ENCODE measurements around the gene CYP1A2. TPM values are rescaled to one million over a fixed set of nuclear protein-coding genes. Genes with fewer than 3 reads are reported as not detected.

Gene CYP1A2
- total RNA-seq, 2 donors from 2014 or later: not detected

DNA sequence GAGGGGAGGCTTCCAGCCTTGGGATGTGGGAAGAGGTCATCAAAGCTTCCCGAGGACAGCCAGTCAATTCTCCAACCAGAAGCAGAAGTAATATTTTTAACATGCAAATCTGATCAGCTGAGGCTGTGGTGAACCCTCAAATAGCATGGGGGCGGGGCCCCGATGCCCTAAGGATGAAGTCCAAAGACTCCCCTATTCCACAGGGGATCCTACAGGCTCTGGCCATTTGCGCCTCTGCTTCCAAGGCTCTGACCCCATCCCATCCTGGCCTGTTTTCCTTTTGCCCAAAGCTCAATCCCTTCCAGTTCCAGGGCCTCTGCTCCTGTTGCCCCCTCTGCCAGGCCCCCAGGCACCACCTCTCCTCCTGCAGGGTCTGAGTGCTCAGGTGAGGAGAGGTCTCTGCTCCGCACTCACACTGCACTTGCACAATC, 26.5 kb downstream of the CYP1A2 start:
- Mint-ChIP-seq H3K36me3 (ENCODE audit: low read depth) (no peaks in the 10 kb centered on the region), H3K4me3 (no peak overlapping the region), H3K27me3 (no peaks in the 10 kb centered on the region), H3K4me1 (peaks cover 53% of the 10 kb centered on the region), H3K27ac (peak overlapping the region; percentile 100)
- no peaks in the 10 kb centered on the region for H3K9me3 ChIP-seq (ENCODE audit: control insufficient read depth, low read length, poor library complexity, severe bottlenecking)
- no peak for ATAC-seq
- DNase-seq: no peak

DNA sequence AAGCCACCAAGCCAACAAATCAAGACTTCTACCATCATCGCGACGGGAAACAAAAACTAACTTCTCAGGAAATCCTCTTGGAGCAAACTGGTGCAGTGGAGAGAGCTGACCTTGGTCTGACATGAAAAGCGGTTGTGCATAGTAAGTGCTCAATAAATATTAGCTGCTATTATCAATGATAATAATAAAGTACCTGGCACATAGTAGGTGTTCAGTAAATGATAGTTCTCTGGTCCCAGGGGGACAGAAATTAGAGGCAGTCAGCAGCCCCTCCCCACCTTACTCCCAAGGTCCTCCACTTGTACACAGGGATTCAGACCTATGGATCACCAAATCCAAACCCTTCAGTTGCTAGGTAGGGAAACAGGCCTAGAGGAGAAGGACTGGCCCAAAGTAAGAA, 27.2 kb downstream of the CYP1A2 start:
- Mint-ChIP-seq H3K4me3 (no peak overlapping the region), H3K36me3 (ENCODE audit: low read depth) (no peaks in the 10 kb centered on the region), H3K4me1 (peaks cover 60% of the 10 kb centered on the region), H3K27ac (peak overlapping the region; percentile 100), H3K27me3 (no peaks in the 10 kb centered on the region)
- no peaks in the 10 kb centered on the region for H3K9me3 ChIP-seq (ENCODE audit: control insufficient read depth, low read length, poor library complexity, severe bottlenecking)
- no peak for ATAC-seq
- no peak for DNase-seq

DNA sequence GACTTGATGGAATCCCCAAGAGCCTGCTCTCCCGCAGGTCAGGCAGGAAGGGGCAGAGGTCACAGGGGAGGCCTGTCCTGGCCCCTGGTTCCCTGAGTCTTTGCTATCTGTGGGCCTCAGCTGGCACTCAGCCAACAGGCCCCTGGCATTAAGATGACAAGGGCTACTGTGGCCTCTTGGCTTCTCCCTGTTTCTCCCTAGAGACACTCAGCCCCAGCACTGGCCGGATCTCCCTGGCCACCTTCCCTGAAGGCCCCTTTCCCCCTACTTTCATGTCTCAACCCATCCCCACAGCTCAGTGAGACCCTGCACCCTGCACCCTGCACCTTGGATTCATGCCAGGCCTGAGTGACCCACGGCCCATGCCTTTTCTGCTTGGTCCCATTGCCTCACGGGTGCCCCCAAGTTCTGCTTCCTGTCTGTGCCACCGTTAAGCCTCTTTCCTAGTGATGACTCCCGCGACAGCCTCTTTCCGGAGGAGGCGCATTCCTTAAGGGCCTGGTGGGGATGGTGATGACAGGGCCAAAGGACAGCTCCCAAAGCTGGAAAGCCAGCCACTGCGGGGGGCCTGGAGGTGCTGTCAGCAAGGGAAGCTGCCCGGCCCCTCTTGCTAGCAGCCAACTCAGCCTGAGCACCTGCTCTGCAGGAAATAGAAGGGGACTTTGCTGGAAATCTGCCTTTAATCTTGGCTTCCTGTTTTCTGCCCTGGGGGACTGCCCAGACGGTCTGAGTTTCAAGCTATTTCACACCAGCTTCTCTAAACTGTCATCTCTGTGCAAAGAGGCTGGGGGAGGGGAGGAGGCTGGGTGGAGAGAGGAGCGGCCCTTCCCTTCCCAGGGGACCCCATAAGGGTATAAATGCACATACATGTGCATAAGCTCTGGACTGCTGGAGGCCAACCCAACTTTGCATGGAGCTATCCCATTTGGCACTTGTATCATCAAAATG, 28.4 kb downstream of the CYP1A2 start:
- Mint-ChIP-seq H3K27ac (peak overlapping the region; percentile 100), H3K4me3 (peak overlapping the region; percentile 86), H3K4me1 (peaks cover 63% of the 10 kb centered on the region), H3K36me3 (ENCODE audit: low read depth) (no peaks in the 10 kb centered on the region), H3K27me3 (no peaks in the 10 kb centered on the region)
- no peaks in the 10 kb centered on the region for H3K9me3 ChIP-seq (ENCODE audit: control insufficient read depth, low read length, poor library complexity, severe bottlenecking)
- ATAC-seq (peak; percentile 66), DNase-seq (peak in 2 of 3 donors; percentile 53)

GRCh38 chr15:74777769-74778598, 29.3 kb downstream of the CYP1A2 start:
- H3K9me3 ChIP-seq (ENCODE audit: control insufficient read depth, low read length, poor library complexity, severe bottlenecking): no peaks in the 10 kb centered on the region
- Mint-ChIP-seq H3K27me3 (no peaks in the 10 kb centered on the region), H3K27ac (peak overlapping the region; percentile 100), H3K36me3 (ENCODE audit: low read depth) (peaks cover 3% of the 10 kb centered on the region), H3K4me1 (peaks cover 65% of the 10 kb centered on the region), H3K4me3 (peak overlapping the region; percentile 86)
- no peak for ATAC-seq
- no peak for DNase-seq

DNA sequence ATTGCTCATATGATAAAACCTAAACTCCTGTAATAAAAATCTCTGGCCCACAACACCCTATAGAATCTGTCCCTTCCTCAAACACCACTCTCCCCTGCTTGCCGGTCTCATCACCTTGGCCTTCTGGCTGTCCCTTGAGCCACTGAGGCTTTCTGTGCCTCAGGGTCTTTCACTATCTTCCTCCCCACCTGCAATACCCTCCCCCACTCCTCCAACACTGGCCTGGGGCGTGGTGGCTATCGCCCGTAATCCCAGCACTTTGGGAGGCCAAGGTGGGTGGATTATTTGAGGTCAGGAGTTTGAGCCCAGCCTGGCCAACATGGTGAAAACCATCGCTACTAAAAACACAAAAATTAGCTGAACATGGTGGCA, 29.9 kb downstream of the CYP1A2 start:
- ATAC-seq: no peak
- no peaks in the 10 kb centered on the region for H3K9me3 ChIP-seq (ENCODE audit: control insufficient read depth, low read length, poor library complexity, severe bottlenecking)
- no peak for DNase-seq
- H3K36me3 Mint-ChIP-seq (ENCODE audit: low read depth): peaks cover 3% of the 10 kb centered on the region
- no peaks in the 10 kb centered on the region for H3K27me3 Mint-ChIP-seq
- H3K27ac Mint-ChIP-seq: peak overlapping the region; percentile 100
- peaks cover 67% of the 10 kb centered on the region for H3K4me1 Mint-ChIP-seq
- H3K4me3 Mint-ChIP-seq: peak overlapping the region; percentile 86

DNA sequence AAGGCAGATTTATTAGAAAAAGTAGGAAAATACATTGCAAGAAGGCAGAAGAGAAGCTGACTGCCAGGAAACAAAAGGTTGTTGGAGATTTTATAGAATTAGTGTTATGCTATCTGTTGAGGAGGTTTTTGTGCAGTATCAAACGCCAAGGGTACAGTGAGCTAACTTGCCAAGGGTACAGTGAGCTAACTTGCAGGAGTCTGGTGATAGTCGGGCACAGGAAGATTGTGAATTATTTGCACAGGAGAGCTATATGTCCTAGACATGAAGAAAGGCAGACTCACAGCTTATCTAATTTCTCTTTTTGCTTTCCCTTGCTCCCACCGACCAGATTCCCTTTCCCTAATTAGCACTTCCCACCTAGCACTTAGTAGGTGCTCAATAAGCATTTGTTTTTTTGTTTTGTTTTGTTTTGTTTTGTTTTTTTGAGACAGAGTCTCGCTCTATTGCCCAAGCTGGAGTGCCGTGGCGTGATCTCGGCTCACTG, 30.6 kb downstream of the CYP1A2 start:
- H3K36me3 Mint-ChIP-seq (ENCODE audit: low read depth): peaks cover 3% of the 10 kb centered on the region
- no peaks in the 10 kb centered on the region for H3K9me3 ChIP-seq (ENCODE audit: control insufficient read depth, low read length, poor library complexity, severe bottlenecking)
- ATAC-seq (no peak), DNase-seq (no peak)
- H3K27ac Mint-ChIP-seq: peak overlapping the region; percentile 100
- peak overlapping the region; percentile 86 for H3K4me3 Mint-ChIP-seq
- H3K27me3 Mint-ChIP-seq: no peaks in the 10 kb centered on the region
- peaks cover 73% of the 10 kb centered on the region for H3K4me1 Mint-ChIP-seq

- peak; percentile 30 for ATAC-seq
- H3K27ac Mint-ChIP-seq: peak overlapping the region; percentile 100
- no peak for DNase-seq
- H3K36me3 Mint-ChIP-seq (ENCODE audit: low read depth): peaks cover 5% of the 10 kb centered on the region
- H3K27me3 Mint-ChIP-seq: no peaks in the 10 kb centered on the region
- peak overlapping the region; percentile 97 for H3K4me3 Mint-ChIP-seq
- peaks cover 77% of the 10 kb centered on the region for H3K4me1 Mint-ChIP-seq
- no peaks in the 10 kb centered on the region for H3K9me3 ChIP-seq (ENCODE audit: control insufficient read depth, low read length, poor library complexity, severe bottlenecking)
These were observed 32.1 kb downstream of the CYP1A2 start for GRCh38 chr15:74780523-74781430.

DNA sequence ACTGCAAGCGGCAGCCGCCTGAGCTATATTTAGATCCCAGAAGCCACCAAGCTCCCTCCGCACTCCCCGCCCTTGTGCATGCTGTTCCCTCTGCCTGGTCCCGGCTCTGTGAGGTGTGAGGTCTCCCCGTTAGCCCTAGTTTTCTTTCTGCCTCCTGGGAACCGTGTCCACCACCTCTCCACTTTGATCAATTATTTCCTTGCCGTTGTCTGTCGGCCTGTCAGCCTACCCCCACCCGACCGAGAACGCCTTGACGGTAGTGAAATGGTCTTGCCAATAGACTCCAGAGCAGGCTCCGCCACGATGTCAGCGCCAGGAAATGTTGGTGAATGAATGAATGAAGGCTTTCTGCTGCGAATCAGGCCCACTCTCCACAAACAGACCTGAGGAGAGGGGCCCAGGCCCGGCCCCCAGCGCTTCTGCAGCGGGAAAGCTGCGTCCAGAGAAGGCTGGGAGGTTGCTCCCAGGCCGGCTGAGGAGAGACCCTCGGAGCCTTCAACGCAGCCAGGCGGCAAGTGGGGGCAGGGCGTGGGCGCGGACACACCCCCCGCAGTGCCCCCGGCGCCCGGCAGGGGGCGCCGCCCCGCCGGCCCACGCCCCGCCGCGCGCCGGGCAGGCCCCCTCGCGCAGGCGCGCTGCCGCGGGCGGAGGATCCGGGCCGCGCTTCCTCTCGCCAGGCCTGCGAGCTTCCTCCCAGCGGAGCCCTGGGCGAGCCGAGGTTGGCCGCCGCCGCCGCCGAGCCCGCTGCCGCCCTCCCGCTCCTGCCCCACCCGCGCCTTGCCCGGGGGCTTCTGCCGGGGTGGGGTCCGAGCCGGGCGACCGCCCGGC, 33.0 kb downstream of the CYP1A2 start, which contains the start of gene CSK:
Gene CSK (plus strand): TSS at position 650 of the 828 bp plus-strand sequence. CDS start 16,218 bp downstream, outside the sequence.
- no peaks in the 10 kb centered on the region for H3K9me3 ChIP-seq (ENCODE audit: control insufficient read depth, low read length, poor library complexity, severe bottlenecking)
- peak; percentile 79 to 88 (median 80) for DNase-seq
- peaks cover 77% of the 10 kb centered on the region for H3K4me1 Mint-ChIP-seq
- H3K4me3 Mint-ChIP-seq: peak within 1 kb of the TSS; percentile 97
- H3K27me3 Mint-ChIP-seq: no peaks in the 10 kb centered on the region
- H3K27ac Mint-ChIP-seq: peak within 1 kb of the TSS; percentile 100
- ATAC-seq: peak; percentile 63
- peaks cover 5% of the 10 kb centered on the region for H3K36me3 Mint-ChIP-seq (ENCODE audit: low read depth)

DNA sequence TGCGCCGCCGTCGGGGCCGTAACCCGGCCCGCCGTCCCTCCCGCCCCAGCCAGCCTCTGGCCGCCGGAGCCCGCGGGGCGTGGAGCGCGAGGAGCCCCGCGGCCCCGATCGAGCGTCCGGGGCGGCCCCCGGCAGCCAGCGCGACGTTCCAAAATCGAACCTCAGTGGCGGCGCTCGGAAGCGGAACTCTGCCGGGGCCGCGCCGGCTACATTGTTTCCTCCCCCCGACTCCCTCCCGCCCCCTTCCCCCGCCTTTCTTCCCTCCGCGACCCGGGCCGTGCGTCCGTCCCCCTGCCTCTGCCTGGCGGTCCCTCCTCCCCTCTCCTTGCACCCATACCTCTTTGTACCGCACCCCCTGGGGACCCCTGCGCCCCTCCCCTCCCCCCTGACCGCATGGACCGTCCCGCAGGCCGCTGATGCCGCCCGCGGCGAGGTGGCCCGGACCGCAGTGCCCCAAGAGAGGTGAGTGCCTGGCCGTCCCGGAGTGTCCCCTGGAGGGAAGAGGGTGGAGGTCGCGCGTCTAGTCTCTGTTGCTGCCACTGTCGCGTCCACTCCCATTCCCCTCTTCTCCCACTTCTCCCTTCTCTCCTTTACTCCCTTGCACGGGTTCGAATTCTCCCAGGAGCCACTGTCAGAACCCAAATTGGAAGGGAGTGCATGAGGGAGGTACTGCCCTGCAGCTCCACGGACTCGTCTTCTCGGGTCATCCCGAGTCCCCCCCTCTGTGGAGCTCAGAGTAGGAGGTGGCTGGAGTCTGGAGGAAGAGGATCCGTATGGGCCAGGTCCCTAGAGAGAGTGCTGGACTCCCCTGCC, 33.8 kb downstream of the CYP1A2 start:
- DNase-seq: peak; percentile 52 to 63 (median 62)
- H3K4me1 Mint-ChIP-seq: peaks cover 75% of the 10 kb centered on the region
- peak overlapping the region; percentile 95 for H3K4me3 Mint-ChIP-seq
- no peaks in the 10 kb centered on the region for H3K9me3 ChIP-seq (ENCODE audit: control insufficient read depth, low read length, poor library complexity, severe bottlenecking)
- ATAC-seq: peak; percentile 38
- peaks cover 5% of the 10 kb centered on the region for H3K36me3 Mint-ChIP-seq (ENCODE audit: low read depth)
- H3K27me3 Mint-ChIP-seq: no peaks in the 10 kb centered on the region
- H3K27ac Mint-ChIP-seq: peak overlapping the region; percentile 98

DNA sequence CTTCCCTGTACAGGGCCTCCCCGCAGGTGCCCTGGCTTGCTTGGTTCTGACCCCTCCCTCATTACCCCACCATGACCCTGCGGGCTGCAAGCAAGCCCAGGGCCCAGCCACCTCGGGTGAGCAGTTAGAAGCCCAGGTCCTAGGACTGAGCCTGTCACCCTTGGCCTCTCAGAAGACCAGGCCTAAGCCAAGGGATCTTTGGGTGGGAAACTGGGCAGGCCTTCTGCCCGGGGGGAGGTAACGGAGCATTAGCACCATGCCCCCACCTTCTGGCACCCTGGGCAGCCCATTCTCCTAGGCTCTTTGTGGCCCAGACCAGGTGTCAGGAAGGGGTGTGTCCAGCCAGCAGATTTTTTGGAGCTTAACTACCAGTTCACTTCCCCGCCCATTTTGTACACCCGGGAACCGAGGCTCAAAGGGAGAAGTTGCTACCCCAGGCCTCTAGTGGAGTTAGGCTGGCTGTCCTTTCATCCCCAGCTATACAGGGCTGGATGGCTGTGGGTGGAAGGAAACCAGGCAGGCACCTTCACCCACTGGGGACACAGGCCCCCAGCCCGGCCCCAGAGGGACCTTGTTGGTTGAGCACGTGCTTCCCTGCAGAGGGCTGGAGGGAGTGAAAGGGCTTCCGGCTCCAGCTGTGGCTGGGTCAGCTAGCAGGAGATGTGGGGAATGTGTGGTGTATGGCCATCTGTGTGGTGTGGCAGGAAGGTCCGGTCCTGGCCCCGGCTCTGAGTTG, 34.6 kb downstream of the CYP1A2 start:
- Mint-ChIP-seq H3K36me3 (ENCODE audit: low read depth) (peaks cover 7% of the 10 kb centered on the region), H3K4me3 (peak overlapping the region; percentile 95), H3K27me3 (no peaks in the 10 kb centered on the region), H3K4me1 (peaks cover 75% of the 10 kb centered on the region), H3K27ac (peak overlapping the region; percentile 98)
- DNase-seq (no peak), ATAC-seq (no peak)
- no peaks in the 10 kb centered on the region for H3K9me3 ChIP-seq (ENCODE audit: control insufficient read depth, low read length, poor library complexity, severe bottlenecking)

DNA sequence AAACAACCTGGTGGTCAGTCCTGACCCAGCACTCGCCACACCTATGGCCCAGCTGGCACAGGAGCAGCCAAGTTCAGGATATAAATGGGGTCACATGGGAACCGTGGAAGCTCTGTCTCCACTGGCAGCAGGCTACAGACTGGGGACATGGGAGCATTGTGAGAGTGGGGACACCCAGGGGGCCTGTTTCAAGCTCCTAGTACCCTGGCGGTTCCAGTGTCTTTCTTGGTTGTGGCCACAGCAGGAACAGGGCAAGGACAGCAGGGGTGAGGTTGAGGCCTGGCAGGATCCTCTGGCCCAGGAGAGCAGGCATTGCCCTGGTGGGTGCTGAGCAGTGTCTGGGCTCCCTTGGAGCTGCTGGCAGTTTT, 35.1 kb downstream of the CYP1A2 start:
- H3K27me3 Mint-ChIP-seq: no peaks in the 10 kb centered on the region
- H3K4me3 Mint-ChIP-seq: peak overlapping the region; percentile 95
- peaks cover 7% of the 10 kb centered on the region for H3K36me3 Mint-ChIP-seq (ENCODE audit: low read depth)
- DNase-seq: no peak
- H3K9me3 ChIP-seq (ENCODE audit: control insufficient read depth, low read length, poor library complexity, severe bottlenecking): no peaks in the 10 kb centered on the region
- peak overlapping the region; percentile 98 for H3K27ac Mint-ChIP-seq
- peaks cover 75% of the 10 kb centered on the region for H3K4me1 Mint-ChIP-seq
- ATAC-seq: no peak

All from T-helper 17 cell (primary cell).